GM19025 (cell line): Measurements from ENCODE around the gene CEP85L.

Source experiments
- ATAC-seq: cut with Tn5 transposase; IDR thresholded peaks from one replicate; pipeline ENCODE4 v1.9.1; 2021; ENCODE audit warnings: mild to moderate bottlenecking, low read depth, moderate library complexity; ENCODE audit not compliant: unreplicated experiment

Gene CEP85L

DNA sequence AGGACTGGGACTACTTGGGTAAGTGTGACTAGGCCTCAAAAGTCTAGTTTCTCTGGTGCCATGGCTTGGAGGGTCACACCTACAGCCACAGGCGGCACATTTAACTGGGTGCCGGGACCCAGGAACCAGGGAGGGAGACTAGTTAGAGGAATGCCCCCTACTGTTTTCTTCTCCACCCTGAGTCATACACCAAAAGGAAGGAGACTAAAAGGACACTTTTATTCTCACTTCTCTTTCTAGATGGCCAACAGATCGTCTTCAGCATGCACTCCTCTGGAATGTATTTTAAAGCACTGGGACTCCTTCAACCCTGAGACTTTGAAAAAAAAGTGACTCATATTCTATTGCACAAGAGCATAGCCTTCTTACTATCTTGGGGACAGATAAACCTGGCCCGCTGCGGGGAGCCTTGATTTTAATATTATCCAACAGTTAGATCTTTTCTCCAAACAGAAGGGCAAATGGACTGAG, 69.9 kb downstream of the CEP85L start:
- no peak for ATAC-seq

DNA sequence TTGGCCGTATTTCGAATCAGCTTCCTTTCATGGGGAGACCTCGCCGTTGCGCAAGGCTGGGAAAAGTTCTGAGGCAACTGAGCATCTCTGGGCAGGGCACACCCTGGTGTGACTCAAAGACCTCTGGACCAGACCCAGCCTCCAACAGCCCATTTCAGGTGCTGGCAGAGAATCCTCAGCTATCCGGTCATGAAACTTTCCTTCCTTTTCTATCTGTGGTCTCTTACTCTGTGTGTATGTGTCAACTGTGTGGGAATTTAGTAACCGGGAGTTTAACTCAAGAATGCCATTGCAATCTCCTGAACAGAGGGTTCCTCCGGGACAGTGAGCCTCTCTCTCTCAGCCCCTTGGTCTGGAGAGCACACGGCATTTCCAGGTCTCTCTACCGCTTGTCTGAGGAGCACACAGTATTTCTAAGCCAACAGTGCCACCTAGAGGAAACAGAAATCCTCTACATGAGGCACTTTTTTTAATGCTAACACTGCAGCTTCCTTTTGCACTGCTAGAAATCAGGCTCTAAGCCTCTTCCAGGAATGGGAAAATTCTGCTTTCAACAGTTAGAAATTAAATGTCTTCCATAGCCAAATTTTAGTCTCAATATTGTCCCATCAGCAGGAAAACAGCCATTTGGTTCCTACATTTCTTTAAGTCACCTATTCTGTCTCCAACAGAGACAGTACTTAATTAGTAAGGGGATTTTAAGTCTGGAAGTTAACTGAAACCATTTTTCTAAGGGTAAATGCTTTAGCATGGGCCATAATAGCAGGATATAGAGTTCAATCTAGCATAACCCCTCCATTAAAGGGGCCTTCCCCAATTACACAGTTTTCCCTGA, 70.6 kb downstream of the CEP85L start:
- no peak for ATAC-seq

DNA sequence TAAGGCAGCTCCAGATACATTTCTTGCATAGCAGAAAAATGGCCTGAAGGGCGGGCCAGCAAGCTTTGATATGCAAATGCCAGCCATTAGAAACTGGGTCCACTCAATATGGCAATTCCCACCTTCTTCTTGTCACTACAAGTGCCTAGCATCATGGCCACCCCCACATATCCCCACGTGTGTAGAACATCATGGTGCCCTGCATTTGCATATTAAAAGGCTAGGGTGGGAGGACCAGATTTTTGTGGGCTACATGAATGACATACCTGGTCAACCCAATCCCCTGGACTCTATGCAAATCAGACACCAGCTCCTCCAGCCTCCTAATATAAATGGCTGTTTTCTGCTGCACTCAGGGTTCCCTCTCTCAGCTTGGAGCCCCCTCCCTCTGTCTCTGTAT, 71.6 kb downstream of the CEP85L start:
- ATAC-seq = no peak

DNA sequence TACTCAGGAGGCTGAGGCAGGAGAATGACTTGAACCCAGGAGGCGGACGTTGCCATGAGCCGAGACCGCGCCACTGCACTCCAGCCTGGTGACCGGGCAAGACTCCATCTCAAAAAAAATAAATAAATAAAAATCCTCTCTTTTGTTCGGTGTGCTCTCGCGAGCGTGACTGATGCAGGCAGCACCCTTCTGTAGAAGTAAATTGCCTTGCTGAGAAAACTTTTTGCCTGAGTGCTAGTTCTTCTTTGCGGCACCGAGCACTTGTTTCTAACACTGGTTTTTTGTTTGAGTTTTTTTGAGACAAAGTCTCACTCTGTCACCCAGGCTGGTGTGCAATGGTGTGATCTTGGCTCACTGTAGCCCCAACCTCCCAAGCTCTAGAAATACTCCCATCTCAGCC, 72.8 kb downstream of the CEP85L start:
- ATAC-seq = no peak

DNA sequence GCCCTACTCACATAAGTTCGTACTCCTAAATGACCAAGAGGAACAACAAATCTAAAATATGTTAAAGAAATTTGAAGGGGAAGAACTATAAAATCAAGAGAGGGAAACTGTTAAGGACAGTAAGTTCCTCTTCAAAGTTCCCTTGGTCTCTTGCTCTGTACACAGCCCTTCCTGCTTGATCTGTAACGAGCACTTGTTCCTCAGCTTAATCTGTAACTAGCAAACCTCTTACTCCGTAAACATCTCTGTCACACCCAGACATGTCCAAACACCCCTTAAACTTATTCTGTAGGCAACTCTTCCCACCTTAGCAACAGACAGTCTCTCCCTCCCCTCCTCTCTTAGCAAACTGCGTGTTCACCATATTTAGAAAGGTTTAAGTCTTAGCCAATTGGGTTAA, 73.4 kb downstream of the CEP85L start:
- no peak for ATAC-seq

DNA sequence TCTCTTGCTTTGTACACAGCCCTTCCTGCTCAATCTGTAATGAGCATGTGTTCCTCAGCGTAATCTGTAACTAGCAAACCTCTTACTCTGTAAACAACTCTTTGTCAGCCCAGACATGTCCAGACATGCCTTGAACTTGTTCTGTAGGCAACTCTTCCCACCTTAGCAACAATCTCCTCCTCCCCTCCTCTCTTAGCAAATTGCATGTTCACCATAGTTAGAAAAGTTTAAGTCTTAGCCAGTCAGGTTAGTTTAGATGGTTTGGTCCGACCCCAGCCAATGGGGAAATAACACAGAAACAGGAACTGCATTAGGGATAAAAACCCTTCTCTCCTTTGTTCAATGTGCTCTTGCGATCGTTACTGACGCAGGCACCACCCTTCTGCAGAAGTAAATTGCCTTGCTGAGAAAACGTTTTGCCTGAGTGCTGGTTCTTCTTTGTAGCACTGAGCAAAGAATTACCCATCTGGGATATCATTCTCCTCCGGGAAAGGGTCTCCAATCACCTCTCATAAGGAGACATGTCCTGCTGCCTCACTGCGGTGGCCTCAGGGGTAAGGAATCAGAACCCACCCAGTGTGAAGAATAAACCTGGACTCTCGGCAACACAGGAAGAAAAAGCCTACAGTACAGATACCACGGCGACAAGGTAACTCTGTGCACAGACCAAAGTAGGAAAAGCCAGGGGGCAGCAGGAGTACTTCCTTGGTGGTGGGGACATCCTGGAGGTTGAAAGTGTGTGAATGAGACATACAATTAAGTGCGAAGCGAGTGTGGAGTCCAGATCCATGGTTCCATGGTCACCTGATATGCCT, 77.1 kb downstream of the CEP85L start:
- ATAC-seq = no peak

DNA sequence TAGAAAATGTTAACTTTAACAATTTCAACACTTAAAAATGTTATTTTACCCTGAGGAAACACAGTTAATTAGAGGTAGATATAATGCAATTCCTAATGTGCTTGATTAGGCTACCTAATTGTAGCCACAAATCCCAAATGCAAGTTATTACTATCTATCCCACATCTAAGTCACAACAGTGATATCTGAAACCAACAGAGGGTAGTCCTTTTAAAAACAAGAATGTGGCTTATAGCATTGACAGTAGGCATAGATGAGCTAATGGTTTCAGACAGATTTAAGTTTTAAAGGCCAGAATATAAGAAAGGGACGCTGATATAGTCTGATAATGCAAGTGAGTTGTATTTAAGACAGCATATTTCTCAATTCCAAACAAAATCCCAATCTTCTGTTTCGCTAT, 80.3 kb downstream of the CEP85L start:
- ATAC-seq = no peak

DNA sequence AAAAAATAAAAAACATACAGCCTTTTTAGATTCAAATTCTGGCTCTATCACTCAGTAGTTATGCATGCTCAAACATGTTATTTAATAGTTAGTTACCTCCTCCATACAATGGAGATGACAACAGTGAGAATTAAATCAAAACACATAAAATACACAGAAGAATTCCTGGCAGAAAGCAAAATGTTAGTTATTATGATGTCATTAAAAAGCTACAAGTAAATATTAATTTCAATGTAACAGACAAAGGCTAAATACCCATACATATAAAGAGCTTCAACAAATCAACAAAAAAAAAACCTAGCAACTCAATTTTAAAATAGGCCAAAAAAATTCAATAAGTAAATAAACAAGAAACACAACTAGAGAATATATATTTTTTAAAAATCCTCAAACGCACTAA, 81.9 kb downstream of the CEP85L start:
- ATAC-seq = no peak

DNA sequence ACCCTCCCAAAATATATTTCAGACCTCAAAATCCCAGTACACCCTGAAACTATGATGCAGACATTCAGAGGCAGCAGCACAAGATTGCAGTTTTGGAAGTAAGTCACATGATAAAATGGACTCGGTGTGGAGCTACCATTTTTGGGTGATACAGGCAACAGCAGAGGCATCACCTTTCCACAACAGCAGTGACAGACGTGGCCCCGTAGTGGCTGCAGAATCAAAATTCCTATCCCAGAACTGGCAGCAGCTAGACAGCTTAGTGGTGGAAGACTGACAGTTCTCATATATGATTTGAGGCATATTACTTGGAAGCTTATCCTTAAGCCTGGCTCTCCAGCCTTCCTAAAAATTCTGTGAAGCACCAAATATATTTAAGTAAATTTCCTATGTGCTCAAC, 83.4 kb downstream of the CEP85L start:
- ATAC-seq = no peak

DNA sequence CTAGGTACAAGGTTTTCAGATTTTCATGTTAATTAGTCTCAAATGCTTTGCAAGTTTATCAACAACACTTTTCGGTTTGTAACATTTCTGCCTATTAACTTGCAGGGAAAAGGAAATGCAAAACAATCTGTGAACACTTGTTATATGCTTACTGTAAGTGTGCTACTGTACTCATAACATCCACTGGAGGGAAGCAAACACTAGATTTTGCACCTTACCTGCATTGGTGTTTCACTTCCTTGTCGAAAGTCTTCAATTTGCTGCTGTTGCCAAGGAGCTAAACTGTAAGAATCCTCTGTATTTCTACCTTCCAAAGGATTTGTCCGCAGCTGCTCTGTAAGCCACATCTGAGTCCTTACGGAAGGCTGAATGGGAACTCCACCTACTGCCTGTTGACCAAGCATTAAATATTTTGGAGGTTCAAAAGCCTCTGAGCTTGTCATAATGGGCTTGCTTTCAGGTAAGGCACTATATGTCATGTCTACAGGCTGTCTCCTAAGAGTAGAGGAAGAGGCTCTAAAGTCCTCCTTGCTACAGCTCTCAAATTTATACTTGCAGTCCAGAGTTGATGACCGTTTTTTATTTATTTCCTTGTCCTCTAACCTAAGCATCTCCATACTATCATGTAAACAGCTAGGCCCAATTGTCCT, 86.0 kb downstream of the CEP85L start:
- peak; percentile 96 for ATAC-seq

DNA sequence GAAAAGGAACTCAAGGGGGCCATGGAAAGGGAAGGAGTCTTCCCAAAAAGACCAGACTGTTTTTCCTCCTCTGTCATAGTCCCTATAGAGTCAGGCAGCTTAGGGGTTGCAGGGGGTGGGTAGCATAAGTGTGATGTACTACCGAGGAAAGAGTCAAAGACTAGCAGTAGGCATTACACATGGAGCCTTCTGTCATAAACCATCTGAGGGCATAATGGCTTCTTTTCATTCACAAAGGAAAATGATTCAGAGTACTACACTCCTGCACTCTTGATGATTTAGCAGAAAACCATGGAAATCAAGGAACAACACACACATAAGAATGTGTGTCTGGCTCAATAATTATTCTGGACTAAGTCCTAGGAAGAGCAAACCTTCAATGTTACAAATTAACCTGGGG, 88.4 kb downstream of the CEP85L start:
- no peak for ATAC-seq

DNA sequence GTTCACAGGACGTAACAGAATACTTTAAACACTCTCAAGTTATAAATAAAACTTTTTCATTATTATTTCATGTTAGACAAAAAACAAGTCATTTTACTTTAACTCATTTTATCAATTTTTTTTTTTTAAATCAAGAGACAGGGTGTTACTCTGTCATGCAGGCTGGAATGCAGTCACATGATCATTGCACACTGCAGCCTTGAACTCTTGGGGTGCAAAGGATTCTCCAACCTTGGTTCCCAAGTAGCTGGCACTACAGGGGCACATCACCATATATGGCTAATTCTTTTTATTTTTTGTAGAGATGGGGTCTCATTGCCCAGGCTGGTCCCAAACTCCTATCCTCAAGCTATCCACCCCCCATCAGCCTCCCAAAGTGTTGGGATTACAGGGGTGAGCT, 89.1 kb downstream of the CEP85L start:
- no peak for ATAC-seq

DNA sequence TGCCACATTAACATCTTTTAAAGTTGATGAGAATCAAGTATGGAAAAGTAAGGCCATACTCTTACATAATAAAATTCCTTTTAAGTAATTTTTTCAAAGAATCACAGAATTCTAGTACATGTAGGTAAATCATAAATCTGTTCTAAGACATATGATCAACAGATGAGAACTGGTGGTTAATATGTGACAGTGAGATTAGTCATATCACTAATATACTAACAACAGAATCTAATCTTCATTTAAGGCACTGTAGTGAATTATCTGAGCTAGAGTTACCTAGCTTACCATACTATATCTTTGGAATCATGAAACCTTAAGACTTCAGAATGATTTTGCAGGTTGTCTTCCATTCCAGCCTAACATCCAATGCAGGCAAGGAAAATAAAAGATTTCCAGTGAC, 91.7 kb downstream of the CEP85L start:
- ATAC-seq = no peak

DNA sequence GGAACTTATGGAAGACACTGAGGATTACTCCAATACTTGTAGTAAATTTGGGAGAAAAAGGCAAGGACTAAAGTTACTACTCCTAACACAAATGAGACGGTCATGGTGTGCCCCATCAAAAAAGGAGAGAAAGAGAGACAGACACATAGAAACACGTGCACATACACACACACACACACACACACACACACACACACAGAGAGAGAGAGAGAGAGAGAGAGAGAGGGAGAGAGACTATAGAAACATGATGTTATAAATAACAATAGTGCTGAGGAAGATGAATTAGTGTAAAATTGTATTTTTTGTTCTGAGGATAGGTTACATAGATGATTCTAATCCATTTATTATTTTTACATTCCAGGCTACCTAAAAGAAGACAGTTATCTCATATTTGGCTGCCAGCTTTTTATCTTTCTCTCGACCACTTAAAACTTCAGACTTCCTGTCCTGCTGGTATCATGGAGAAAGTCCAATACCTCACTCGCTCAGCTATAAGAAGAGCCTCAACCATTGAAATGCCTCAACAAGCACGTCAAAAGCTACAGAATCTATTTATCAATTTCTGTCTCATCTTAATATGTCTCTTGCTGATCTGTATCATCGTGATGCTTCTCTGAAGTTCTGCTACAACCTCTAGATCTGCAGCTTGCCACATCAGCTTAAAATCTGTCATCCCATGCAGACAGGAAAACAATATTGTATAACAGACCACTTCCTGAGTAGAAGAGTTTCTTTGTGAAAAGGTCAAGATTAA, 92.8 kb downstream of the CEP85L start:
- no peak for ATAC-seq

DNA sequence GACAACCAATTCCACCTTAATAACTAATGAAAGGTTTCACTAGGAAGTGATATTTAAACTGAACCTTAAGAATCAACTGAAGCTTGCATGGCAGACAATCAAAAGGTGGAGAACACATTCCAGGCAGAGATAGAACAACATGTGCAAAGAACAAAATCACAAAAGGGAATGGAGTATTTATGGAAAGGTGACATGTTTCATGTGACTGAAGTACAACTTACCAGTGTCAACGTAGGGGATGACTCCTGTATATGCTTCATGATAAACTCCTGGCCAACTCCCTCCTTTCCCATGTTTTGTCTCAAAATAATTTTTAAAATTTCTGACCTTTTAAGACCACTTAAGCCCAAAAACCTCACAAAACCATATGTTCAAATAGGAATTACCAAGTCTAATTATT, 96.7 kb downstream of the CEP85L start:
- ATAC-seq = no peak

DNA sequence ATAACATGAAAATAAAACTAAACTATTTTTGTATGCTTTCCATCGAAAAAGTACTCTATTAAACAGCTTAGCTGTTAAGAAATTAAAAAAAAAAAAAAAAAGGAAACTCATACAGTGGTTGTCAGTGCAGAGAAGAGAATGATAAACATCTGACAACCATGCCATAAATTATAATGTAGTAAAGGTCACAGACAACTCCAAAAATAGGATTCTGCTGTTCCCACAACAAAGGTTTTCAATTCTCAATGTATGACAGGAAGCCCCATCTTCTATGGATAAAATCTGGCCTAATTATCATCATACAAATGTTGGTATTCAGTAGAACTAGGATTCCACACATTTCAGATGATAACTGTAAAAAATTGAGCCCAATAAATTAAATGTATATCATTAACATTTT, 98.3 kb downstream of the CEP85L start:
- no peak for ATAC-seq

DNA sequence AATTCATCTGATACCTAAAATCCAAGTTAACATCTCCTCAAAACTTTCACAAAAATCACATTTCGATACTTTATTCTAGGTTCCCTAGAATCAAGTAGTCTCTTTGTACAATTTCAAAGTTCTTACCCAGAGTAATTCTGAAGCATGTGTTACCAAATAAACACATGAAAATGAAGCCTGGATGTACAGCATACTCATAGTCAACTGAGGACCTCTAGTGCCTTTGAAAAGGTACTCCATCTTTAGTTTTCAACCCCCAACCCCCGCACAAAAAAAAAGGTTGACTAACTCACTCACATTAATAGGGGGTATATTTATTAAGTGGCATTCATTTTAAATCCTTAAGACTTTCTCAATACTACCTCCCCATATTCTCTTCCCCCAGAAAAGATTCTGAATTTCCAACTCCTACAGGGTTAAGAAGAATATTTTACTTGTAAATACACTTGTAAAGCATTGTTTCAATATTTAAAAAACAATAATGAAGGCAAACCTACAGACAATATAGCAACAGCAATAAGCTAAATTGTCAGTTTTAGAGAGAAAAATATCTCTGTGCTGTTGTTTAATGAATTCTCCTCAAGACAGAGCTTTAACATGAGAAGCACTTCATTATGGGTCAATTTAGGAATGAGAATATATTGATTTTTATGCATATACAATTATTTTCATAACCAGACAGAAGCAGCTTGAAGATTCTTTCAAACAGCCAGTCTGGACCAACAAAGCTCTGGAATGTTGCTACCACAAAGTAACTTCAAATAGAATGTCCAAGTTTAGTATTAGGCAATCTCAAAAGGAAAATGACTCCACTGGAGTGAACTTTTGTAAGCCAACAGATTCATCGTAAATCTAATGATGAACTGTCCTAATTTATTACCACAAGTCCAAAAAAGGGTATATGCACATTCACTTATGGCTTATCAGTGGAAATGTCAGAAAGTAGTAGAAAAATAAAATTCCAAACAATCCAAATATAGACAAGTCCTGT, 100.0 kb downstream of the CEP85L start:
- peak; percentile 80 for ATAC-seq

DNA sequence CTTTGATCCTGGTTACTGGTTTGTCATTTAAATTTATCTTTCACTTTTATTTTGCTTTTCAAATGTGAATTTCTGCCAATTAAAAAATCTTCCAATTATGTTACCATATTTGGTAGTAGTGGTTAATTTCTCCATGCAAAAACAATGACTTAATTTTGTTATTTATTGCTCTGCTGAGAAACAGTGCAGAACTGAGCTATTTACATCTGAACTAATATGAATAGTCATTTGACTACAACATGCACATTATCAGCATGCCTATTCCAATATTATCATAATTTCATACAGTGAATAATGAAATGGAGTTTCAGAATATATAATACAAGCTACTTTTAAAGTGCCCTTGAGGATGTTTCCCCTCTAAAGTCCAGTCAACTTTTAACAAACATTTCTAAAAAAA, 102.8 kb downstream of the CEP85L start:
- ATAC-seq = no peak

DNA sequence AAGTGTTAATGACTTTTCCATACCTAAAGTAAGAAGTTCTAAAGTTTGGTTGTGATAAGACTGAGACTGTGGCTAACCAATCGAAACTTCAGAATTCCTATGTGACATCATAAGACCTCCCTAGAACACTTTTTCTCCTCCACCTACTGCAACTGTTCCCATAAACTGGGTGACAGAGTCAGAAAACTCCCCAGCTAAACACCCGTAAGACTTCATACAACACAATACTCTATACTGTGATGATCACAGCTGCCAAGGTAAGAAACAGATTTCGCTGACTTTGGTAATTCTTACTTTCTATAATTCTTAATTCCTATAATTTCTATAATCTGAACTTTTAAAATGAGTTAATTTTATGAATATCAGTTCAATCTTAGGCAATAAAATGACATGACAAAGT, 103.3 kb downstream of the CEP85L start, which contains the start of gene PLN:
Gene PLN (plus strand): TSS at position 161 of the 400 bp plus-strand sequence. CDS start 10,626 bp downstream, outside the sequence.
- ATAC-seq = no peak
